Muscle of back (tissue), 11 donors: ENCODE measurements around the gene TAGLN2. TPM values are rescaled to one million over a fixed set of nuclear protein-coding genes. Genes with fewer than 3 reads are reported as not detected.

Source experiments
- DNase-seq, 3 donors: peaks; one replicate each; pipeline versions ENCODE4 v3.0.0 to v3.0.0-alpha.2; 2013
- polyA plus RNA-seq, 10 donors: library from polyadenylated mRNA; unstranded; fragments of 120-200 nt; gene quantifications; one replicate each; pipeline ENCODE4 v1.2.1, GENCODE V29; 2013; ENCODE audit not compliant: insufficient read length in 10 of 10

The TAGLN2 gene
- polyA plus RNA-seq, 10 donors: 148 to 245 (median 204) TPM

DNA sequence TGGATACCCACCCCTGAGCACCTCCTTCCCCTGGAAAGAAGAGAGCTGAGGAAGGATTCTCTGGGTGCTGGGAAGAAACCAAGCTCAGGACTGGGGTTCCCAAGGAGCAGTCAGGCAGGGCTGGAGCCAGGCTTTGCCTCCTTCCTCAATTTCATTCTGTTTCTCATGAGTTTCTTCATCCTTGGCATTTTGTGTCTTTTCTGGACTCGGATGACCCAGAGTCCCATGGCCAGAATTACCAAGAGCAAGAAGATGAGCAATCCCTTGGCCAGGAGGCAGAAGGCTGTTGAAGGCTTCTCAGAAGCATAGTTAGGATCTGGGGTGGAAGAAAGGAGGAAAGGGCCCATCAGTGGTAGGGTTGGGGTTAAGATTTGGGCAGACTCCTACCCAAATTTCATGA is 26.2 kb upstream of the TAGLN2 start:
- no peak for DNase-seq

DNA sequence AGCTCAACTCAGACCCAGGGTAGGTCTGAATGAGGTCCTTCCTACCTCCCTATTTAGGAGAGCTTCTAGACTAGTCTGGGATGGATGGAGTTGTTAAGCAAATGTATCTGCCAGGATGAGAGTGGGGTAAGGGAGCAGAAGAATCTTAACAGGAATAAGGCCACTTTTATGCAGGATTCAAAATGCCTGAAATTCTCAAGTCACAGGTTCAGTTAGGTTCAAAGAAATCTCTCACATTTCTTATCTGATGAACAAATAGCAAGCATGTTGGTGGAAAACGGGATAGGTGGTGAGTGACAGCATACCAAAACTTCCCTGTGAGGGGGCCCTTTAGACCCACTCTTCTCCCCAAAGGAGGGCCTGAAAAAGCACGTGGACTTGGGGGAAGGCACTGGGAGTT is 25.7 kb upstream of the TAGLN2 start:
- no peak for DNase-seq

GRCh38 chr1:159949981-159950381 is 24.7 kb upstream of the TAGLN2 start:
- DNase-seq: no peak

- DNase-seq: no peak
Measured at GRCh38 chr1:159949123-159949522, 23.8 kb upstream of the TAGLN2 start.

DNA sequence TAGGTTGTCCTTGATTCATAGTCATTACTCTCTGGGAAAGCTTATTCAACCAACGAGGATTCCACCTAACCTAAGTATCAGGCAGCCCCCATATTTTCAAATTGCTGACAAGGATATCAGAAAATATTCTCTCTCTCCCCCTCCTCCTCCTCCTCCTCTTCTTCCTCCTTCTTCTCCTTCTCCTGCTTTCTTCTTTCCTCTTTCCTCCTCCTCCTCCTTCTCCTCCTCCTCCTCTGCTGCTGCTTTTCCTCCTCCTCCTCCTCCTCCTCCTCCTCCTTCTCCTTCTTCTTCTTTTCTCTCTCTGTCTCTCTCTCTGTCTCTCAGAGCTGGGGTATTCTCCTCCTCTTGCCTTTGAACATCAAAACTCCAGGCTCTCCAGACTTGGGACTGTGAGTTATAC is 22.6 kb upstream of the TAGLN2 start:
- no peak for DNase-seq

DNA sequence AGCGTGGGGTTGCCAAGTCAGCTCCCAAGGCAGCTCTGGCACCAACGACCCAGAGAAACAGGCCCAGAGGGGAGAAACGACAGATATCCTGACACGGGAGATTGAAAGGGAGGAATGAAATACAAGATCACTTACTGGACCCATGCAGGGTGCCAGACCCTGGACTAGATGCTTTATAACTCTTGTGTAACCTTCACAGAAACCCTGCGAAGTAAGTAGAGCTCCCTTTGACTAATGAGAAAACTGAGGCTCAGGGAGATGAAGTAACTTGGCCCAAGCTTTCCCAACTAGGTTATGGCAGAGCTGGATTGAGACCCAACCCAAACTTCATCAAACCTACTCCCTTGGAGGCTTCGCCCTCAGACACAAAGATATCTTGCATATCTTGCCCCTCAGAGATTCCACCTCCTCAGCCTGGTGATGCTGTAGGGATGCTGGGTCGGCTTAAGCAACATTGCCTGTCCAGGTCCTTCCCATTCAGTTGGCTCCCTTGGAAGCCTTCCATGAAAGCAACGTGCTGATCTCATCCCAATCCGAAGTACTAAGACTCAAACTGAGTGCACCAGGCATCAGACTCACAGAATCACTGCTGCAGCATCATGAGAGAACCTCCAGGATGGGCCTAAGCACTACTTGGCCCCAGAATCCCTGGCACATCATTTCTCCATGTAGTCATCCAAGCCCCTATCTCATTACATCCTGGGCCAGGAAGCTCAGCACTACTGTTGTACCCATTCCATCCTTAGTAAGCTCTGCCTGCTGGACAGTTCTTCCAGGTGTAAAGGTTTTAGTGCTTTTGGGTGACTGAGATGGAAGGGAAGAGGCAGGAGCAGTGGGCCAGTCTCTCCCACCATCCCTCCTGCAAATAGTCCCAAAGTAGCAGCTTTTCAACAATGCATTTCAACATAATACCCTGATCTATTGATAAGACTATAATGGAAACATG is 21.2 kb upstream of the TAGLN2 start:
- no peak for DNase-seq

DNA sequence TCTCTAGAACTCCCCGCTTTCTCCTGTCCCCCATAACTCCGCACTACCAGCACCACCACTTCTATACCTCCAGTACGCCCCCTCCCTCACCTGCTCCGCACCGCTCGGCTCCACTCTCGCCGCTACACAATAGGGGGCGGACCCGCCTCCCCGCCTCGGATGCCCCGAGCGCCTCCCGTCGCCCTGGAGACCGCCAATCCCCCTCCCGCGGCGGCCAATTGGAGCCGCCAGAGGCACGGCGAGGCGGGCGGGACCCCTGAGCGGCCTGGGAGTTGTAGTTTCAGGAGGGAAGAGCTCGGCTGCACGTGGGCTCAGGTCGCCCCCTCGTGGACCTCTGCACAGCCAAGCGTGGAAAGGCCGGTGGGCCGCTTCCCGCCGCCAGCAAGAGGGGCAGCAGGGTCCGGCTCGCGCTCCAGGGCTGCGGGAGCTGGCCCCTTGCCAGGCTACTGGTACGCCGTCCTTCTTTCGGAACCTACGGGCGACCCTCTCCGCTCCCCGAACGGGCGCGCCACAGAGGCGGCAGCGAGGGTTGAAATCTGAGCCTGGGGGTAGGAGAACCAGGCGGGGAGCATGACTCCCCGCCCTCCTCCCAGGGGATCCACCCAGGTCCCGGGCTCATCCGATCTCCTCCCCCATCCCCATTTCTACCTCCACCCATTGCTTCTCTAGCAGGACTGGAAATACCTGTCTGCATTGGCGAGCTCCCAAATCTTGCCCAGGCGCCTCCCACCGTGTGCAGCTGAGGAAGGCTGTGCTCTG is 20.4 kb upstream of the TAGLN2 start, which contains the start of gene IGSF9:
Gene IGSF9 (minus strand): TSS at position 131 of the 759 bp plus-strand sequence. CDS start 2,159 bp downstream, outside the sequence.
- DNase-seq: peak; percentile 73 to 94 (median 80)

- no peak for DNase-seq
Measured at GRCh38 chr1:159944623-159945455, 19.5 kb upstream of the TAGLN2 start.

- no peak for DNase-seq
Measured at GRCh38 chr1:159943908-159944622, 18.8 kb upstream of the TAGLN2 start.

DNA sequence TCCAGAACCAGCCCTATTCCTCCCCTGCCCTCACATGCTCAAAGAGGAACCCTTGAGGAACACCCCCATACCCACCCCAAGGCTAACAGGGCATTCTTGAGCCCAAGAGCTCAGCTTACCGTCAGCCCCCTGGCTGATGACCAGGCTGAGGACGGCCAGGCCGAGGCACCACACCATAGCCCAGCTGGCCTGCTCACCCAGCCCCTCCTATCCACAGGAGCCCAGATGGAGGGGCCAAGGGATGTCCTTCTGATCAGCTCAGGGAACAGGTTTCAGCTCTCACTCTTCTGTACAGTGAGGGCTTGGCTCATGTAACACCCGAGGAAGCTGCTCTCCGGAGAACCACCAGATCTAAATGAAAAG is 18.0 kb upstream of the TAGLN2 start:
- no peak for DNase-seq

DNA sequence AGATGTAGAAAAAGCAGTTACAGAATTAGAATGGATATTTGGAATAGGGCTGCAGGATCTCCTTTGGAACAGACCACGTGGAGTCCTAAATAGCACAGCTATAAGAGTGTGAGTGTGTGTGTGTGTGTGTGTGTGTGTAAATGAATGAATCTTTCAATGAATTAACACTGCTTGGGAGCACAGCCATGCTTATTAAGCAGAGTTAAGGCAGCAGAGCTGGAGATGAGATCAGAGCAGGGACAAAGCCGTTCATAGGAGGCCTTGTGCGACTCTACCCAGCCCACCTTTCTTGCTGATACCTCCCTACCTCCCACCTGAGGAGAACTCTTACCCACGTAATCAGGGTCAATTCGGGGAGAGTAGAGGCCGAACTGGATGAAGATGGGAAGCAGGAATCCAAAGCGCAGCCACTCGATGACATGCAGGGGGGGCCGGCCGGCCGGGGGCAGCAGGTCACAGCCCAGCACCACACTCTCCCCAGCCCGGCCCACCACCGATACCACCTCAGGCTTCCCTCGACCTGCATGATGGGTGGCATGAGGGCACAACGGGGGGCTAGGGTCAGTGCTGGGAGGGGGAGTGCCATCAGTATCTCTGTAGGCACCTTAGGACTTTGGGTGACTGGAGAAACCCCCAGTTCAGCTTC is 17.4 kb upstream of the TAGLN2 start:
- DNase-seq: no peak

- no peak for DNase-seq
Measured at GRCh38 chr1:159941591-159942560, 16.6 kb upstream of the TAGLN2 start.

- no peak for DNase-seq
Measured at GRCh38 chr1:159941141-159941540, 15.8 kb upstream of the TAGLN2 start.

DNA sequence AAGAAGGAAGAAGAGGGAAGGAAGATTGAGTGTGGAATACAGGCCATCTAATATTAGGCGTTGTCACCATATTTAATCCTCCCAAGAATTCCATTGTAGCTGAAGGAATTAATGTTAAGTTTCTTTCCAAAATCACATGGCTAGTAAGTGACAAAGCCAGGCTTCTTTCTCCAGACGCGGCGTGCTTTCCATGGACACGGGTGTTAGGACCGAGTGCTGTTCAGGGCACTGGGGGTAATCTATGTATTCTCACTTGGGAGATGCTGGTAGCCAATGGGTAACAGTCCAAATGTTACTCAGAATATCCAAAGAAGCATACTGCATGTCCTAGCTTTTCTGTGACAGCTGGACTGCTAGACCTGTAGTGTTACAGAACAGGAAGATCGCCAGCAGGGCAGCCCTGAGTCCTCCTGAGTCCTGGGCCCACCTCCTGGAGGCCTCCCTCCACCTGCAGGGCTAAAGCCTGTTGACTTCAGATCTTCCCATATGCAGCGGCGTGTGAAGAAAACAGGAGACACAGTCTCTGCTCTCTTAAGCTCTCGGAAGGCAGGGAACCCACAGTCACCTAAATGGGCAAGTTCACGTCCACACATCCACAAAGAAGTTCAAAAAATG is 14.8 kb upstream of the TAGLN2 start:
- DNase-seq: no peak

DNA sequence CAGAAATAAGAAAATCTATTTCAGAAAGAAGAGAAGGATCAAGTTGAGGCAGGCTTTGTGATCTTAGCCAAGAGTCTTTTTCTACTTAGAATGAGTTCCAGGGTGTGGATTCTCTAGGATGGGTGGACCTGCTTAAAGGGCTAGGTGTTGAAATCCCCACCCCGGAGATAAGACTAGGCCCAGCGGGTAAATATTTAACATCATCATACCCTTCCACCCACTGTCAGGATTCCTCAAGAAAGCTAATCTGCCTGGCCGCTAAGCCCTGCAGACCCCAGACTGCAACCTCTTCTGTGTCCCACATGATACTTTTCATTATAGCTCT is 14.3 kb upstream of the TAGLN2 start:
- no peak for DNase-seq

GRCh38 chr1:159938905-159939677 is 13.8 kb upstream of the TAGLN2 start:
- no peak for DNase-seq

DNA sequence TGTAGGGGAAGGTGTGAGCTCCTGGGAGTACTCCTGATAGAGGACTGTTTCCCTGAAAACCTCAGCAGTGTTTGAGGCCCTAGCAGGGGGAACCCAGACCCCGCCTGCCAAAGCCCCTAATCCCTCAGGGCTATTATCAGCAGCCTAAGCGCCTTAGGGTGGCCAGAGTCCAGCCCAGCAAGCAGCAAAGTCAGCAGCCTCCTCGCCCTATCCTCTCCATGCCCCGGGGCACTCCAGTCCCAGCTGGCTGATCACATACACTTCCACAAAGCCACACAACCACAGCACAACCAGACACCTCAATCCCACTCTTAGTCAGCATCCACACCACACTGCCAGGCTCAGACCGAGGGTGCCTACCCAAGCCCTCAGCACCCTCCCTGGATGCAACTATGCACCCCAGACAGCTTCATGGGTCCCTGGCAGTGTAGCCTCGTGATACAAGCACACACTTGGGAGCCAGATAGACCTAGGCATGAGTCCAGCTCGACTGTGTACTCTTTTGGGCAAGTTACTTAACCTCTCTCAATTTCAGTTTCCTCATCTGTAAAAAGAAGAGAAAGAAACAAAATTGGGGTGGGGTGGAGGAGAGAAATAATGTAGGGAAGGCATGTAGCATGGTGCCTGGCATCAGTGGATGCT is 13.0 kb upstream of the TAGLN2 start:
- no peak for DNase-seq
